HG03108 (cell line): ENCODE data around the gene SEMA3A.
"Not testable (repeated sequence)": the region's sequence is repeated elsewhere in the genome, so short reads cannot be mapped to it uniquely, and the experiment has no call there.

ENCODE experiments used
- ATAC-seq: cut with Tn5 transposase; IDR thresholded peaks from one replicate; pipeline ENCODE4 v1.9.1; 2021; ENCODE audit warnings: moderate library complexity; ENCODE audit not compliant: unreplicated experiment

The SEMA3A gene

GRCh38 chr7:84194484-84195271 lies at the start of gene SEMA3A:
Gene SEMA3A, minus strand, starts transcription at chr7:84194789. Its CDS starts 203 bp downstream, at chr7:84194586.
- ATAC-seq, result no peak

GRCh38 chr7:84243037-84243436 lies 48.4 kb upstream of the SEMA3A start:
- not testable (repeated sequence) for ATAC-seq

- no peak for ATAC-seq
Measured at GRCh38 chr7:84238596-84238995, 44.0 kb upstream of the SEMA3A start.

- no peak for ATAC-seq
Measured at GRCh38 chr7:84237533-84238173, 43.1 kb upstream of the SEMA3A start.

GRCh38 chr7:84236398-84236797 lies 41.8 kb upstream of the SEMA3A start:
- ATAC-seq, result no peak

GRCh38 chr7:84232646-84233045 lies 38.1 kb upstream of the SEMA3A start:
- no peak for ATAC-seq

GRCh38 chr7:84231157-84231556 lies 36.6 kb upstream of the SEMA3A start:
- no peak for ATAC-seq

GRCh38 chr7:84230491-84230890 lies 35.9 kb upstream of the SEMA3A start:
- ATAC-seq, result no peak

GRCh38 chr7:84228526-84228925 lies 33.9 kb upstream of the SEMA3A start:
- no peak for ATAC-seq

GRCh38 chr7:84226759-84227158 lies 32.2 kb upstream of the SEMA3A start:
- ATAC-seq, result no peak

GRCh38 chr7:84224505-84224904 lies 29.9 kb upstream of the SEMA3A start:
- ATAC-seq, result no peak

GRCh38 chr7:84219310-84219709 lies 24.7 kb upstream of the SEMA3A start:
- ATAC-seq, result no peak

- ATAC-seq, result no peak
Measured at GRCh38 chr7:84218681-84219080, 24.1 kb upstream of the SEMA3A start.

- no peak for ATAC-seq
Measured at GRCh38 chr7:84216472-84216871, 21.9 kb upstream of the SEMA3A start.

- not testable (repeated sequence) for ATAC-seq
Measured at GRCh38 chr7:84214757-84215156, 20.2 kb upstream of the SEMA3A start.

GRCh38 chr7:84210301-84210700 lies 15.7 kb upstream of the SEMA3A start:
- ATAC-seq, result no peak

GRCh38 chr7:84209006-84209405 lies 14.4 kb upstream of the SEMA3A start:
- ATAC-seq, result no peak

GRCh38 chr7:84207615-84208014 lies 13.0 kb upstream of the SEMA3A start:
- no peak for ATAC-seq

- no peak for ATAC-seq
Measured at GRCh38 chr7:84207025-84207424, 12.4 kb upstream of the SEMA3A start.

- ATAC-seq, result no peak
Measured at GRCh38 chr7:84204655-84205054, 10.1 kb upstream of the SEMA3A start.

GRCh38 chr7:84202855-84203254 lies 8.3 kb upstream of the SEMA3A start:
- ATAC-seq, result no peak

GRCh38 chr7:84200859-84201258 lies 6.3 kb upstream of the SEMA3A start:
- no peak for ATAC-seq
